Germinal center (tissue), 1 donor: Measurements from ENCODE around the gene GJA4.

ENCODE experiments used
- DNase-seq: peaks from one replicate; pipeline ENCODE4 v3.0.0; 2012; ENCODE audit warnings: mixed read lengths, low spot score

GJA4 gene

GRCh38 chr1:34839526-34840305 lies 46.9 kb downstream of the GJA4 start:
- DNase-seq: no peak

GRCh38 chr1:34840426-34840825 lies 47.6 kb downstream of the GJA4 start:
- DNase-seq: no peak

GRCh38 chr1:34842073-34842472 lies 49.3 kb downstream of the GJA4 start:
- no peak for DNase-seq

- DNase-seq: no peak
These were observed 50.2 kb downstream of the GJA4 start for GRCh38 chr1:34842952-34843371.

GRCh38 chr1:34843392-34844251 lies 50.8 kb downstream of the GJA4 start:
- no peak for DNase-seq

- DNase-seq: no peak
These were observed 51.4 kb downstream of the GJA4 start for GRCh38 chr1:34844252-34844634.
